ENCODE measurements around the gene SPSB1.

DNA sequence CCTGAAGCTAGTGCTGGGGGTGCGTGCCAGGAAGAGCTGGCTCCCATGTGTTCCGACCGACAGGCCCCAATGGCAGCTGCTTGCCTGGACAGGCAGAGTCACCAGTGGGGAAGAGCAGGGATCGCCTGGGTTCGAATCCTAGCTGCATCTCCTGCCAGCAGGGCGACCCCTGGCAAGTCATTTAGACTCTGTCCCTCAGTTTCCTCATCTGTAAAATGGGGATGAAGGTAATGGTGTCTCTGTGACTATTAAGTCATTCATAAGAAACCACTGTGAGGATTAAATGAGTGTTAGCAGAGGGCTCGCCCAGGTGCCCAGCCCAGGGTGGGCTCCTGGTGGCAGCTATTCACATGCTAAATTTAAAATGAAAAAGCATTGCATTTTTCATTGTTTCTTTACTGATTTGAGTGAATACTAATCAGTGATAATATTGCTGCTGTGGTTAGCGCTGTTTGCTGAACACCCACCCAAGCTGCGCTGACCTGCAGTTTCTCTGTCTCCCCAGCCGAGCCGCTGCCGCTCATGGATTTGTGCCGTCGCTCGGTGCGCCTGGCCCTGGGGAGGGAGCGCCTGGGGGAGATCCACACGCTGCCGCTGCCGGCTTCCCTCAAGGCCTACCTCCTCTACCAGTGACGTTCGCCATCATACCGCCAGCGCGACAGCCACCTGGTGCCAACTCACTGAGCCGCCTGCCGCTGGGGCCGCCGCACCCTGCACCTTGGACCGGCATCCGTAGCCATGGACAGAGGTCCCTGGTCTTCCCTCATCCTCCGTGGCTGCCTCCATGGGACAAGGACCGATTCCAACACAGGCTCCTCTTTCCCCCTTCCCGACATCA, 74.5 kb downstream of the SPSB1 start:
- TF ChIP-seq RARB (CRISPR knock-in tag; IDR thresholded peaks at IDR 0.05) = no peak
- no peak for TF ChIP-seq ZFP3 (CRISPR knock-in tag; IDR thresholded peaks at IDR 0.05)
- TF ChIP-seq ARNTL (CRISPR knock-in tag; IDR thresholded peaks at IDR 0.05; ENCODE audit: borderline replicate concordance, low read depth) = no peak
- no peak for TF ChIP-seq TOX (CRISPR knock-in tag; IDR thresholded peaks at IDR 0.05; ENCODE audit: borderline replicate concordance)
- TF ChIP-seq, protein P1, sequence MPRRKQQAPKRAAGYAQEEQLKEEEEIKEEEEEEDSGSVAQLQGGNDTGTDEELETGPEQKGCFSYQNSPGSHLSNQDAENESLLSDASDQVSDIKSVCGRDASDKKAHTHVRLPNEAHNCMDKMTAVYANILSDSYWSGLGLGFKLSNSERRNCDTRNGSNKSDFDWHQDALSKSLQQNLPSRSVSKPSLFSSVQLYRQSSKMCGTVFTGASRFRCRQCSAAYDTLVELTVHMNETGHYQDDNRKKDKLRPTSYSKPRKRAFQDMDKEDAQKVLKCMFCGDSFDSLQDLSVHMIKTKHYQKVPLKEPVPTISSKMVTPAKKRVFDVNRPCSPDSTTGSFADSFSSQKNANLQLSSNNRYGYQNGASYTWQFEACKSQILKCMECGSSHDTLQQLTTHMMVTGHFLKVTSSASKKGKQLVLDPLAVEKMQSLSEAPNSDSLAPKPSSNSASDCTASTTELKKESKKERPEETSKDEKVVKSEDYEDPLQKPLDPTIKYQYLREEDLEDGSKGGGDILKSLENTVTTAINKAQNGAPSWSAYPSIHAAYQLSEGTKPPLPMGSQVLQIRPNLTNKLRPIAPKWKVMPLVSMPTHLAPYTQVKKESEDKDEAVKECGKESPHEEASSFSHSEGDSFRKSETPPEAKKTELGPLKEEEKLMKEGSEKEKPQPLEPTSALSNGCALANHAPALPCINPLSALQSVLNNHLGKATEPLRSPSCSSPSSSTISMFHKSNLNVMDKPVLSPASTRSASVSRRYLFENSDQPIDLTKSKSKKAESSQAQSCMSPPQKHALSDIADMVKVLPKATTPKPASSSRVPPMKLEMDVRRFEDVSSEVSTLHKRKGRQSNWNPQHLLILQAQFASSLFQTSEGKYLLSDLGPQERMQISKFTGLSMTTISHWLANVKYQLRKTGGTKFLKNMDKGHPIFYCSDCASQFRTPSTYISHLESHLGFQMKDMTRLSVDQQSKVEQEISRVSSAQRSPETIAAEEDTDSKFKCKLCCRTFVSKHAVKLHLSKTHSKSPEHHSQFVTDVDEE (CRISPR knock-in tag; IDR thresholded peaks at IDR 0.05) = no peak
